Caki2 (cell line): ENCODE data around the gene OMP. TPM values are rescaled to one million over a fixed set of nuclear protein-coding genes. Genes with fewer than 3 reads are reported as not detected.

Source experiments
- DNase-seq: peaks from one replicate; pipeline ENCODE4 v3.0.0-alpha.2; 2015; ENCODE audit warnings: low read depth
- in situ Hi-C: cut with HindIII; loops from 2 replicates; pipeline ENCODE4 v1.10.0; 2016; ENCODE audit warnings: low sequenced_read_pairs, low pct_unique_long_range_greater_than_20kb, mixed read lengths
- total RNA-seq: library from RNA; depleted of rRNA; stranded (reverse); fragments of >200 nt; shearing (Covaris generic); gene quantifications from 2 replicates; pipeline ENCODE4 v1.2.3, GENCODE V29; 2014; ENCODE audit warnings: low replicate concordance

OMP gene
- total RNA-seq, 1 experiment from 2014 or later = not detected

GRCh38 chr11:77127235-77127911, 24.7 kb downstream of the OMP start:
- no peak for DNase-seq
- in situ Hi-C loops = no loop called here

GRCh38 chr11:77127920-77128691, 25.5 kb downstream of the OMP start, which contains the start of gene MYO7A:
TSS of gene MYO7A (plus strand) at chr11:77128246. CDS start at chr11:77130635, 2,389 bp downstream.
- in situ Hi-C loops = no loop called here
- no peak for DNase-seq

- no peak for DNase-seq
- in situ Hi-C loops = no loop called here
Observed at GRCh38 chr11:77129069-77129841, 26.6 kb downstream of the OMP start.

- DNase-seq = no peak
- in situ Hi-C loops = no loop called here
Observed at GRCh38 chr11:77129842-77130756, 27.5 kb downstream of the OMP start.

DNA sequence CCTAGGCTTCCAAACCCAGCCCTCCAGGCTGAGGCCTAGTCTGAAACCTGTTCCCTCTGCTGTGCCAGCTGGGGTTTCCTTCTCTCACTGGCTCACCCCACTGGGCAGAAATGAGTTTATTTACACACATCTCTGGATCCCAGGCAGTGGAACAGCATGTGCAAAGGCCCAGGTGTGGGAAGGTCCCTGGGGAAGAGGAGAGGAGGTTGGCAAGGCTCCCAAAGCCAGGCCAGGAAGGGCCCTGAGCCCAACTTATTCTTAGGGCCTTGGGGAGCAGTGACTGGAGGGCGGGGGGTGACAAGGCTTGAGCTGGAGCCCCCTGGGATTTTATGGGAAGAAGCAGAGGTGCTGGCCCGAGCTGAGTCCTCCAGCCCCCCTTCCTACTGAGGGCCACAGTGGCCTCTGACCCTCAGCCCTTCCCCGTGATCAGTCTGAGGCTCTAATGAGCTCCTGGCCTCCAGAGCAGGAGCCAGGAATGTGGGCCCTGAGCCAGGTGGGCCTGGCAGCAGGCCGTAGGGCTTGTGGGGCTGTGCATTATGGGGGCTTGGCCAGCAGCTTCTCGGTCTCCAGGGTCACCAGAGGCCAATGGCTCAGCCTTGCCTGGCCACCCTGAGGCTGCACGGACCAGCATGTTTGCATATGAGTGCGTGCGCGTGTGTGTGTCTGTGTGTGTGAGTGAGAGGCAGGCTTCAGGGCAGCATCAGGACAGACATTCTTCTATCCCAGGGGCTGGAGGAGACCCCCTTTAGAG, 28.3 kb downstream of the OMP start:
- DNase-seq = peak; percentile 36
- in situ Hi-C loops = no loop called here

DNA sequence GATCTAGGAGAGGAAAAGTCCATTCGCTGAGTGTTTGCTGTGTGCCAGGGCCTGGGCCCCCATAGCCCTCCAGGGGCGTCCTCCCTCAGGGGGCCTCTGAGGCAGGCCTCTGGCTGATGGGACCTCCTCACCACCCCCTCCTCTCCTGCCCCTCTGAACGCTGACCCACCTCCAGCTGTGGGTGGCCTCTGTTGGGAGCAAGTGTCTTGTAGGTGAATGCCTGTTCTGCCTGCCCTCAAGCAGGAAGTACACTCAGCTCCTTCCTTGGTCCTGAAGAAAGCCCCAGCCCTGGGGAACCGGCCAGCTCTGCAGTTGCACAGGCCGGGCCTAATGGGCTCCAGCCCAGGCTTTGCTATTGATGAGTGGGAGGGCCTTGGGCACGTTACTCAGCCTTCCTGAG, 28.9 kb downstream of the OMP start:
- in situ Hi-C loops = no loop called here
- DNase-seq = no peak

GRCh38 chr11:77135069-77135468, 32.4 kb downstream of the OMP start:
- no peak for DNase-seq
- in situ Hi-C loops = no loop called here

- in situ Hi-C loops = no loop called here
- no peak for DNase-seq
Observed at GRCh38 chr11:77136074-77136473, 33.4 kb downstream of the OMP start.

GRCh38 chr11:77136784-77137420, 34.3 kb downstream of the OMP start:
- DNase-seq = no peak
- in situ Hi-C loops = no loop called here

DNA sequence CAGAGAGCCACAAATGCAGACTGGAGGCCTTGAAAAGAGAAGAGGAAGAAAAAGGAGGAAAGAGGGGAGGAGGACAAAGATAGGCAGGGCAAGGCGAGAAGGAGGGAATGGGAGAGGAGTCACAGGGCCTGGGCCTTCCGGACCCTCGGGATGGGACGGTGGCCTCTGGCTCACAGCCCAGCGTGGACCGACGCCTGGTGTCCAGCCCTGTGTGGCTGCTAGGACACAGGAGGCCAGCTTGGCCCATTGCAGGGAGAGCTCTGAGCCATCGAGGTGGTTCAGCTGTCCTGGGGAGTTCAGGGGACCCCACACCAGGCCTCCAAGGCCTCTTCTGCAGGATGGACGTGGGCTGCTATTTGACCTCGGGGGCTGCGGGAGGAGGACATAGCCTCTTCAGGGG, 34.8 kb downstream of the OMP start:
- in situ Hi-C loops = no loop called here
- DNase-seq = no peak

DNA sequence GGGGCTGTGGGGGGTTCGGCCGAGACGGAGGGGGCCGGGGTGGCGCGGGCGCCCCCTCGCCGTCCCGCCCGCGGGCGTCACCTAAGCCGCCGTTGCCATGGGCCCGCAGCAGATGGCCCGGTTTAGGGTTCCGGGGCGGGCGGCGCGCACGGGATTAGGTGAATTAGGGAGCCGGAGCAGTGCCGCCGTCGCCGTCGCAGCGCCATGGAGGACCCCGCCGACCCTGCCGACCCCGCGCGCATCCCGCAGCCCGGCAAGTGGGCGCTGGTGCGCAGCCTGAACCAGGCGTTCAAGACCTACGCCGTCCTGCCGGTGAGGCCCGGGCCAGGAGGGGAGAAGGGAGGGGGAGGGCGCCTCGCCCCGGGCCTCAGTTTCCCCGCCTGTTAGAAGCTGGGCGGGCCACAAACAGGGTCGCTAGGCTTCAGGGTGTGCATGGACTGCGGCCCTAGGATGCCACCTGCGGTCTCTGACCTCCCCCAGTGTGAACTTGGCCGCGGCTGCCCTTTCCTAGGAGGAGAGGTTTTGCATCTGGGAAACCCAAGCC, 35.5 kb downstream of the OMP start:
- no peak for DNase-seq
- in situ Hi-C loops = no loop called here

- DNase-seq = no peak
- in situ Hi-C loops = no loop called here
Observed at GRCh38 chr11:77139201-77139600, 36.6 kb downstream of the OMP start.

DNA sequence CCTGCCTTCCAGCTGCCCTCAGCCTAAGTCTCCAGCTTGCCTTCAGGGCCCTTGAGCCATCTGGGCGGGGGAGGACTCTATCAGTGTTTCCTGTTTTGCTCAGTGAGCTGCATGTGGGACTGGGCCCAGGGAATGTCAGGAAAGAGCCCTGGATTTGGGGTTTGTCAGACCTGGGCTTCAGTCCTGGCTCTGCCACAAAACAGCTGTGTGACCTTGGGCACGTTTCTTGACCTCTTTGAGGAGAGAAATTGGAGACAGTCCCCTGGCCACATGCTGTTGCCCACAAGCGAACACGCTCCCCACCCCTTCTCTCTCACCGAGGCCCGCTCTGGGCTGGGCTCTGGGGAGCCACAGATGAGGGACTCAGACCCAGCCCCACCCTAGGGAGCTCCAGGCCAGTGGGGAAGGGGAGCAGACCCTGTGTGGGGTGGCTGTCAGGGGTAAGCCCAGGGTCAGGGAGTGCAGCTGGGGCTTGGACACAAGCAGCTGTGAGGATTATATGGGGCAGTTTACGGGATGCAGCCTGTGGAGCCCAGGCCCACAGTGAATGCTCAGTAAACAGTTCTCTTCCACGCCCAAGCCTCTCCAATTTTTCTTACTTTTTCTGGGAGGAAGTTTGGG, 37.7 kb downstream of the OMP start:
- no peak for DNase-seq
- in situ Hi-C loops = no loop called here

GRCh38 chr11:77141034-77141433, 38.4 kb downstream of the OMP start:
- in situ Hi-C loops = no loop called here
- no peak for DNase-seq

DNA sequence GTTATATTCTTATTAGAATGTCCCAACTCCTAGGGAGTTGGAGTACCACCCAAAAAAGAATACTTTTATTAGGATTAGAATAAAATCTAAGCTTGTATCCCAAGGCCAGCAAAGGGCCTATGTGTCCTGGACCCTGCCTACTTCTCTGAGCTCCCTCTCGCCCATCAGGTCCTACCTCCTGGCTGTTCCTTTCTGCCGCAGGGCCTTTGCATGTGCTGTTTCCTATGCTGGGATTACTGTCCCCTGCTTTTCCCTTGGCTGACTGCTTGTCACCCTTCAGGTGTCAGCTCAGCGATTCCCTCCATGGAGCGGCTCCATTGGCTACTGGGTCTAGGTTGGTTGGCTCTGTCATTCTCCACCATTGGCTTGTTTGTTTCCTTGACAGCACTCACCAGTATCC, 38.8 kb downstream of the OMP start:
- DNase-seq = no peak
- in situ Hi-C loops = no loop called here
